OCI-LY3 (cell line): ENCODE measurements around the gene MMRN2.
"Not testable (repeated sequence)": the region's sequence is repeated elsewhere in the genome, so short reads cannot be mapped to it uniquely, and the experiment has no call there.

Source experiments
- H2AFZ ChIP-seq: fragments of 200-600, 300-600 bp; shearing (Covaris generic); 2 replicates; pipeline ENCODE4 v1.6.0; 2014; ENCODE audit warnings: antibody characterized with exemption, low read depth, low read length
- H3K27ac ChIP-seq: fragments of 200-600, 300-600 bp; sonication (generic); 2 replicates; pipeline ENCODE4 v1.5.1; 2014; ENCODE audit warnings: mild to moderate bottlenecking, low read length, moderate library complexity, mixed read lengths
- H3K27me3 ChIP-seq: fragments of 200-600, 300-600 bp; sonication (generic); 2 replicates; pipeline ENCODE4 v1.6.1; 2014; ENCODE audit warnings: low read depth, low read length, mixed read lengths
- H3K36me3 ChIP-seq: fragments of 200-600, 300-600 bp; sonication (generic); replicated peaks from 2 replicates; pipeline ENCODE3; 2014; ENCODE audit warnings: low read depth, low read length, mixed read lengths
- H3K4me1 ChIP-seq: fragments of 300-600, 200-600 bp; sonication (generic); 2 replicates; pipeline ENCODE4 v1.6.1; 2014; ENCODE audit warnings: low read length, mixed read lengths
- H3K4me2 ChIP-seq: fragments of 200-600, 300-600 bp; sonication (generic); 2 replicates; pipeline ENCODE4 v1.6.1; 2014; ENCODE audit warnings: low read length, mixed read lengths
- H3K4me3 ChIP-seq: fragments of 300-600, 200-600 bp; sonication (generic); 2 replicates; pipeline ENCODE4 v1.5.1; 2014; ENCODE audit warnings: antibody characterized with exemption, mild to moderate bottlenecking, low read length, moderate library complexity
- H3K79me2 ChIP-seq: fragments of 300-600, 200-600 bp; shearing (Covaris generic); 2 replicates; pipeline ENCODE4 v1.6.1; 2014; ENCODE audit warnings: mild to moderate bottlenecking, low read length, mixed read lengths
- H3K9ac ChIP-seq: fragments of 300-600, 200-600 bp; shearing (Covaris generic); 2 replicates; pipeline ENCODE4 v1.6.0; 2014; ENCODE audit warnings: mild to moderate bottlenecking, low read length, moderate library complexity
- H3K9me3 ChIP-seq: fragments of 200-600, 300-600 bp; shearing (Covaris generic); 2 replicates; pipeline ENCODE4 v1.6.1; 2014; ENCODE audit warnings: low read length, mixed read lengths; ENCODE audit not compliant: insufficient read depth
- H4K20me1 ChIP-seq: fragments of 200-600, 300-600 bp; sonication (generic); 2 replicates; pipeline ENCODE4 v1.6.1; 2016; ENCODE audit warnings: low read length, mixed read lengths; ENCODE audit not compliant: insufficient read depth
- CTCF ChIP-seq: fragments of 200-600, 300-600 bp; sonication (generic); IDR thresholded peaks from 2 replicates; pipeline ENCODE4 v1.5.1; 2014; ENCODE audit warnings: antibody characterized with exemption, low read length, low read depth
- EZH2phosphoT487 ChIP-seq: fragments of 200-600 bp; shearing (Covaris generic); IDR thresholded peaks from 2 replicates; pipeline ENCODE4 v1.6.1; 2018; ENCODE audit warnings: antibody characterized with exemption, mixed run types, low read depth

Gene MMRN2

GRCh38 chr10:86992929-86993328 is 35.5 kb upstream of the MMRN2 start:
- Histone ChIP-seq H3K9me3 (no peaks in the 10 kb centered on the region), H3K27me3 (no peaks in the 10 kb centered on the region), H3K27ac (no peak overlapping the region), H3K4me1 (no peaks in the 10 kb centered on the region), H3K4me2 (no peak overlapping the region), H3K79me2 (no peaks in the 10 kb centered on the region), H2AFZ (no peak overlapping the region), H3K9ac (no peak overlapping the region), H3K36me3 (no peaks in the 10 kb centered on the region), H3K4me3 (no peak overlapping the region), H4K20me1 (no peaks in the 10 kb centered on the region)
- TF ChIP-seq EZH2phosphoT487: no peak
- TF ChIP-seq CTCF: no peak

GRCh38 chr10:86992456-86992855 is 35.0 kb upstream of the MMRN2 start:
- Histone ChIP-seq H3K4me1 (no peaks in the 10 kb centered on the region), H3K4me3 (no peak overlapping the region), H4K20me1 (no peaks in the 10 kb centered on the region), H2AFZ (no peak overlapping the region), H3K9me3 (no peaks in the 10 kb centered on the region), H3K27me3 (no peaks in the 10 kb centered on the region), H3K9ac (no peak overlapping the region), H3K36me3 (no peaks in the 10 kb centered on the region), H3K4me2 (no peak overlapping the region), H3K27ac (no peak overlapping the region), H3K79me2 (no peaks in the 10 kb centered on the region)
- TF ChIP-seq CTCF (no peak), EZH2phosphoT487 (no peak)

- not testable (repeated sequence) for H3K27ac ChIP-seq, H3K9ac ChIP-seq, H3K4me2 ChIP-seq, H3K27me3 ChIP-seq, H3K79me2 ChIP-seq, H4K20me1 ChIP-seq, H3K36me3 ChIP-seq, H3K4me1 ChIP-seq, H3K9me3 ChIP-seq, H2AFZ ChIP-seq, H3K4me3 ChIP-seq
Measured at GRCh38 chr10:86991362-86991761, 33.9 kb upstream of the MMRN2 start.

GRCh38 chr10:86988520-86988919 is 31.1 kb upstream of the MMRN2 start:
- Histone ChIP-seq H3K9ac (no peak overlapping the region), H3K4me2 (no peak overlapping the region), H2AFZ (no peak overlapping the region), H3K27me3 (no peaks in the 10 kb centered on the region), H3K9me3 (no peaks in the 10 kb centered on the region), H4K20me1 (no peaks in the 10 kb centered on the region), H3K4me3 (no peak overlapping the region), H3K4me1 (no peaks in the 10 kb centered on the region), H3K27ac (no peak overlapping the region), H3K36me3 (no peaks in the 10 kb centered on the region), H3K79me2 (no peaks in the 10 kb centered on the region)
- no peak for TF ChIP-seq EZH2phosphoT487
- no peak for TF ChIP-seq CTCF

- not testable (repeated sequence) for H3K4me1 ChIP-seq, H3K79me2 ChIP-seq, H3K27ac ChIP-seq, H3K4me2 ChIP-seq, H3K4me3 ChIP-seq, H3K9ac ChIP-seq, H3K27me3 ChIP-seq, H2AFZ ChIP-seq, H4K20me1 ChIP-seq, H3K9me3 ChIP-seq, H3K36me3 ChIP-seq
Measured at GRCh38 chr10:86984498-86984897, 27.1 kb upstream of the MMRN2 start.
